SW 1271 (cell line): ENCODE data around the gene LGALS4.
"Not testable (repeated sequence)": the region's sequence is repeated elsewhere in the genome, so short reads cannot be mapped to it uniquely, and the experiment has no call there.

Experiments used
- DNase-seq, 2 experiments: peaks; one replicate each; lab custom pipeline; 2025; lab: John Stamatoyannopoulos, UW

The LGALS4 gene

GRCh38 chr19:38795549-38795948, 17.2 kb downstream of the LGALS4 start:
- DNase-seq = no peak

GRCh38 chr19:38793671-38794070, 19.1 kb downstream of the LGALS4 start:
- DNase-seq = no peak

GRCh38 chr19:38793177-38793576, 19.6 kb downstream of the LGALS4 start:
- no peak for DNase-seq

GRCh38 chr19:38792250-38793111, 20.3 kb downstream of the LGALS4 start:
- DNase-seq = no peak

- not testable (repeated sequence) for DNase-seq
Measured at GRCh38 chr19:38791451-38792064, 21.2 kb downstream of the LGALS4 start.

GRCh38 chr19:38790507-38791403, 22.0 kb downstream of the LGALS4 start:
- DNase-seq = not testable (repeated sequence)

GRCh38 chr19:38788478-38789243, 24.1 kb downstream of the LGALS4 start, which contains the start of gene LGALS7B:
LGALS7B (plus strand) TSS chr19:38789200; CDS start chr19:38789227, 27 bp downstream.
- DNase-seq = no peak

- no peak for DNase-seq
Measured at GRCh38 chr19:38786572-38787265, 26.0 kb downstream of the LGALS4 start.

- not testable (repeated sequence) for DNase-seq
Measured at GRCh38 chr19:38786061-38786460, 26.7 kb downstream of the LGALS4 start.

GRCh38 chr19:38785187-38785699, 27.5 kb downstream of the LGALS4 start:
- DNase-seq = no peak

- DNase-seq = no peak
Measured at GRCh38 chr19:38784224-38784623, 28.5 kb downstream of the LGALS4 start.

- not testable (repeated sequence) for DNase-seq
Measured at GRCh38 chr19:38782212-38782611, 30.5 kb downstream of the LGALS4 start.

GRCh38 chr19:38781058-38781457, 31.7 kb downstream of the LGALS4 start:
- DNase-seq = no peak

GRCh38 chr19:38780443-38780842, 32.3 kb downstream of the LGALS4 start:
- no peak for DNase-seq

- no peak for DNase-seq
Measured at GRCh38 chr19:38778733-38779132, 34.0 kb downstream of the LGALS4 start.

- DNase-seq = no peak
Measured at GRCh38 chr19:38774181-38774950, 38.4 kb downstream of the LGALS4 start.

- DNase-seq = no peak
Measured at GRCh38 chr19:38773469-38774177, 39.1 kb downstream of the LGALS4 start, which contains the start of gene LGALS7. LGALS7 (minus strand) TSS chr19:38773517; CDS start chr19:38773492, 25 bp downstream.

- not testable (repeated sequence) for DNase-seq
Measured at GRCh38 chr19:38771569-38771968, 41.2 kb downstream of the LGALS4 start.

- not testable (repeated sequence) for DNase-seq
Measured at GRCh38 chr19:38770949-38771275, 41.8 kb downstream of the LGALS4 start.
